GM12864 (cell line): ENCODE data around the gene TSC22D3.

ENCODE experiments used
- DNase-seq: peaks from one replicate; pipeline ENCODE4 v3.0.0-alpha.2; 2011; ENCODE audit warnings: low read depth
- H3K4me3 ChIP-seq: 2 replicates; pipeline ENCODE4 v1.5.1; 2011; ENCODE audit warnings: mild to moderate bottlenecking, low read depth, low read length, control low read depth
- TF ChIP-seq, protein P1 (sequence below): IDR thresholded peaks from 2 replicates; pipeline ENCODE4 v1.5.1; 2011; ENCODE audit warnings: low read depth, mild to moderate bottlenecking, moderate library complexity, low read length, control low read depth, inconsistent platforms; ENCODE audit errors: missing control alignments

TSC22D3 gene

DNA sequence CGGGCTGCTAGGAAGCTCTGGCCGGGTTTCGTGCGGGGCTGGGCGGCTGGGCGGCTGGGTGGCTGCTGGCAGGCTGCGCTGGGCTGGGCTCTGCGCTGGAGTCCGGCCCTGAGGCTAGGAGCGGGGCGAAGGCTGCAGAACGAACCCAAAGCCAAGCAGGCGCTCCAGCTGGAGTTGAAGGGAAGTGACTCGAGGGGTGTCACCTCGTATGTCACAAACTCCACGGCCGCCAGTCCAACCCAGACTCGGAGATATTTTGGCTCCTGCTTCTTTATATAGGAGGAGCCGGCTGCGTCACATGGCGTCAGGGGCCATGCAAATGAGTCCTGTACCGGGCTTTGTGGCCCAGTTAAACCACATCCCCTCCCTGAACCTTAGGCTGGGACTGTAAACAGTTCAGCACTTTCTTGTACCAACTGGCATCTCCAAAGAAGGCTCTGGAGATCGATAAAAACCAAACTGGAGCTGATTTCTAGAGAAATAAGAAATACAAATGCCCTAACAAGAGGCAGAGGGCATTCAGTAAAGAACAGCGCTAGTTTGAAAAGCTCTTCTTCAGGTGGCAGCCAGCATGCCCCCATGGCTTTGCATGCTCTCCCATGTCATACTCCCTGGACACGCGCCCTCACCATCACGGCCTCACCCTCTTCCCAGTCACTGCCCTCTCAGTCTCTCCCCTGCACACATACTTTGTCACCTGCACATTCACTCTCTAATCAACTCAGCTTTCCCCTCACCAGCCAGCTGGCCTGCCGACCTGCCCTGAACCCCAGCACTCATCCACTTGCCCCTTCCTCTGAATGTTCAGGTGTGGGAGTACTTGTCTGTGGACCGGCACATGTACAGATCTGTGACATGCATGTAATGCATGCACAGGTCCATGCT lies 58.5 kb downstream of the TSC22D3 start:
- peak; percentile 76 for DNase-seq
- peak overlapping the region; percentile 70 for H3K4me3 ChIP-seq
- TF ChIP-seq, protein P1, sequence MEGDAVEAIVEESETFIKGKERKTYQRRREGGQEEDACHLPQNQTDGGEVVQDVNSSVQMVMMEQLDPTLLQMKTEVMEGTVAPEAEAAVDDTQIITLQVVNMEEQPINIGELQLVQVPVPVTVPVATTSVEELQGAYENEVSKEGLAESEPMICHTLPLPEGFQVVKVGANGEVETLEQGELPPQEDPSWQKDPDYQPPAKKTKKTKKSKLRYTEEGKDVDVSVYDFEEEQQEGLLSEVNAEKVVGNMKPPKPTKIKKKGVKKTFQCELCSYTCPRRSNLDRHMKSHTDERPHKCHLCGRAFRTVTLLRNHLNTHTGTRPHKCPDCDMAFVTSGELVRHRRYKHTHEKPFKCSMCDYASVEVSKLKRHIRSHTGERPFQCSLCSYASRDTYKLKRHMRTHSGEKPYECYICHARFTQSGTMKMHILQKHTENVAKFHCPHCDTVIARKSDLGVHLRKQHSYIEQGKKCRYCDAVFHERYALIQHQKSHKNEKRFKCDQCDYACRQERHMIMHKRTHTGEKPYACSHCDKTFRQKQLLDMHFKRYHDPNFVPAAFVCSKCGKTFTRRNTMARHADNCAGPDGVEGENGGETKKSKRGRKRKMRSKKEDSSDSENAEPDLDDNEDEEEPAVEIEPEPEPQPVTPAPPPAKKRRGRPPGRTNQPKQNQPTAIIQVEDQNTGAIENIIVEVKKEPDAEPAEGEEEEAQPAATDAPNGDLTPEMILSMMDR: no peak

DNA sequence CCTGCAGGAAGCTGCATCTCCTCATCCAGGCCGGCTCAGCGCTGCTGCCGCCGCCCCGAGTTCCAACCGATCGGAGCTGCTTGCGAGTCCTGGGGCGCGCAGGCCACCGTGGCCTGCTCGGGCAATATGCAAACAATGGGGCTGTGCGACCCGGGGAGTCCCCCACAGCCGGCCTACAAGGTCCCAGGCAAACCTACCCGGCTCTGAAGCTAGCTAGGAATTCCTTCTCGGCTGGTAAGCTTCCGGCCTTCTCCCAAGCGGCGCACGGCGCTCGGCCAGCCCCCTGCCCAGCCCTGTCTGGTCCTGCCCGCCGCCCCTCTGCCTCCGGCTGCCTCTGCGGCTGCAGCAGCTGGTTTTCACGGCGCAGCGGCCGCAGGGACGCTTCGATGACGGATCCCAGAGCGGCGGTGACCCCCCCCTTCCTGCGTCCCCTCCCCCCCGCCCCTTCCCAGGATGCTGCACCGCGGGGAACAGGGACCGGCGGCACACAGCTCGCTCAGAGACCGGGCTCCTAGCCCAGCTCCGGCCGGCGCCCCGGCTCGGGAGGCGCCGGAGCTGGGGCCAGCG lies 59.4 kb downstream of the TSC22D3 start:
- H3K4me3 ChIP-seq: peak overlapping the region; percentile 70
- TF ChIP-seq, protein P1: no peak
- DNase-seq: no peak

DNA sequence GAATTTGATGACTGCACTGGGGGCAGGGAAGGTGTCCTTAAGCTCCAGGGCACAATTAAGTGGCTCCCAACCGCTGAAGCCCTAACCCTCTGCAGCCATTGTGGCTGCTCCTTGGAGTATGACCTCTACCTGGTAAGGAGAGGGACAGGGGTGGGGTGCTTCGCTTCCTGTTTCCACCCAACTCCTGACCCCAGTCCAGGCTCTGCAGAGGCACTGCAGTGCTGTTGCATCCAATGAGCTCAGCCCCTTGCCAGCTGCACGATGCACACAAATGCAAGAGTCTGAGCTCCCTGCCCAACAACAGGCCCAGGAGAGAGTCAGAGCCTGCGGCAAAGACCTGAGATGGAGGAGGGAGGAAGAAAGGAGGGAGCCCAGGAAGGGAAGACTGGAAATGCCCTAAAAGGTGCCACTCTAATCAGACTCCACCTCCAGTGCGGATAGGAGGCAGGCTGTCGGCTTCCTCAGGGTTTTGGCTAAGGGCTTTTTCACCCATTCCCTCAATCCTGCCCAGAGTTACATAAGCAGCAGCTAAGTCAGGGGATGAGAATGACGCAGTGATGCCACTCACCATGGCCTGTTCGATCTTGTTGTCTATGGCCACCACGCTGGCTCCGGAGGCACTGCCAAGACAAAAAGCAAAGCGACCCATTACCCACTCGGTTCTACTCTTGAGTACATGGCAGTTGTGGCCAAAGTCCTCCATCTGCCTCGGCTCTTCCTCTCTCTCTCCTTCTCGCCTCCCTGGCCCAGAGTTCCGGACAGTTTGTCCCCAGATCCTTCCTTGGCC lies 60.1 kb downstream of the TSC22D3 start:
- TF ChIP-seq, protein P1: no peak
- peak overlapping the region; percentile 70 for H3K4me3 ChIP-seq

DNA sequence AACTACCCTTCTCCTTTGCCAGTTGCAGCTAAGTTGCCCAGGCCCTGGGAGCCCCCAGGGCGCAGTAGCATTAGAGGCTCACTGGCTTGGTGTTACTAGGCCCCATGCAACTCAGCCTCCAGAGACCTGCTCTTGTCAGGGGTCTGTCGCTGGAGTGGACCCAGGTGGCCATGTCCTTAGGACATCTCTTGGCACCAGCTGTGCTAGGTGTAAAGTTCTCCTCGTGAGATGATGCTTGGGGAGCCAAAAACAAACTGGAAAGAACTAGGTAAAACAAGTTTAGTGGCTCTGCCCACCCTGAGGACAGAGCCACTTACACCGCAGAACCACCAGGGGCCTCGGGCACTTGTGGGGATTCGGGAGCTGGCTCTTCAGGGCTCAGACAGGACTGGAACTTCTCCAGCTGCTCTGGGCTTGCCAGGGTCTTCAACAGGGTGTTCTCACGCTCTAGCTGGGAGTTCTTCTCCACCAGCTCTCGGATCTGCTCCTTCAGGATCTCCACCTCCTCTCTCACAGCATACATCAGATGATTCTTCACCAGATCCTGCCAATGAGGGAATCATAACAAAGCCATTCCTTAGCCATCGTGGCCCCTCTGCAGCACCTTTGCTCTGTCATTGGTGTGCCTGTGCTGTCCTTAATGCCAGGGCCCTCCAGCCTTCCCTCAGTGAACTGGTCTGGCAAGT lies 61.2 kb downstream of the TSC22D3 start:
- TF ChIP-seq, protein P1: peak; percentile 28
- H3K4me3 ChIP-seq: peak overlapping the region; percentile 70
- DNase-seq: no peak

More for the DNA sequence above, 60.1 kb downstream of the TSC22D3 start:
- no peak for DNase-seq

DNA sequence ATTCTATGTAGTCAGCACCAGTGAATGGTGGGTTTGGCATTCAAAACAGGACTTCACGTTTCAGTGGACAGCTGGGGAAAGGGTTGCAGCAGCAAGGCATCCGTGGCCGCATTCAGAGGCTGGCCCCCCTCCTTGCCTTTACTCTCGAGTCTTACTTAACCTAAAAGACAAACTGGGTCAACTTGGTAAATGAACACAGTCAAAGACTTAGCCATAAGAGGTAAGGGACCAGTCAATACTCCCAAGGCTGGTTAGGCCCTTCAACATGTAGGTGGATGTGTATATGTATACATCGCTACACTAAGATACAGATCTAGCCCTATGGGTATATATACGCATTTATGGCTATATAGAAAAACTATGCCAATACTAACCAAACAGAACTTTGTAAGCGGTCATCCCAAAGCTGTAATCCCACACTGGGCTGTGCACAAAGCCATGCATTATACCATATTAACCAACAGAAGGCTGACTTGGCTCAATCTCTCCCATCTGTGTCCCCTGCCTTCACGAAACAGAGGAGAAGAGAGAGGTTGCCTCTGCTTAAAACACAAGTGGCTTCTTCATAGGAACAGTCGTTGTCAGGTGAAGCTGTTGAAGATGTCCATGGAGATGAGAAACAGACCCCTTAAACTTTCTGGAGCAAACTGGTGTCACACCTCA lies 61.9 kb downstream of the TSC22D3 start:
- DNase-seq: no peak
- TF ChIP-seq, protein P1: no peak

DNA sequence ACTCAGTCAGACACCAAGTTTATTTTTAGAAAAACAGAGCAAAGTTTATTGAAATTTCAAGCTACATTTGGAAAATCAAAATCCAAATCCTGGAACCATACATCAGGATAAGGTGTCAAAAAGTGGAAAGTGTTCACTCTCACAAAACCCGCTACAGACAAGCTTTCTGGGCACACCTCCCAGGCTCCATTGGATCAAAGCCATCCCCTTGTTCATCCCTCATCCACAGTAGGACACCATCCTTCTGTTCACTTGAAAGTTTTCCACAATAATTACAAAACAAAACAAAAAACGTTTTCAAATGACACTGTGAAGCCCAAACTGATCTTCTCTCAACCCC lies 62.4 kb downstream of the TSC22D3 start:
- TF ChIP-seq, protein P1: no peak
- H3K4me3 ChIP-seq: no peak overlapping the region
- DNase-seq: no peak

More for the DNA sequence above, 61.9 kb downstream of the TSC22D3 start:
- H3K4me3 ChIP-seq: no peak overlapping the region
